DMS53 treated with DMSO at 0.1 percent for 48 hours (cell line): ENCODE measurements around the gene PASK.
A peak's percentile ranks its signal among the peaks of the same experiment; 100 is the strongest.
"Not testable (repeated sequence)": the region's sequence is repeated elsewhere in the genome, so short reads cannot be mapped to it uniquely, and the experiment has no call there.

Experiments used
- DNase-seq: peaks from one replicate; lab custom pipeline; 2025; ENCODE audit not compliant: unreplicated experiment; lab: John Stamatoyannopoulos, UW

The PASK gene

DNA sequence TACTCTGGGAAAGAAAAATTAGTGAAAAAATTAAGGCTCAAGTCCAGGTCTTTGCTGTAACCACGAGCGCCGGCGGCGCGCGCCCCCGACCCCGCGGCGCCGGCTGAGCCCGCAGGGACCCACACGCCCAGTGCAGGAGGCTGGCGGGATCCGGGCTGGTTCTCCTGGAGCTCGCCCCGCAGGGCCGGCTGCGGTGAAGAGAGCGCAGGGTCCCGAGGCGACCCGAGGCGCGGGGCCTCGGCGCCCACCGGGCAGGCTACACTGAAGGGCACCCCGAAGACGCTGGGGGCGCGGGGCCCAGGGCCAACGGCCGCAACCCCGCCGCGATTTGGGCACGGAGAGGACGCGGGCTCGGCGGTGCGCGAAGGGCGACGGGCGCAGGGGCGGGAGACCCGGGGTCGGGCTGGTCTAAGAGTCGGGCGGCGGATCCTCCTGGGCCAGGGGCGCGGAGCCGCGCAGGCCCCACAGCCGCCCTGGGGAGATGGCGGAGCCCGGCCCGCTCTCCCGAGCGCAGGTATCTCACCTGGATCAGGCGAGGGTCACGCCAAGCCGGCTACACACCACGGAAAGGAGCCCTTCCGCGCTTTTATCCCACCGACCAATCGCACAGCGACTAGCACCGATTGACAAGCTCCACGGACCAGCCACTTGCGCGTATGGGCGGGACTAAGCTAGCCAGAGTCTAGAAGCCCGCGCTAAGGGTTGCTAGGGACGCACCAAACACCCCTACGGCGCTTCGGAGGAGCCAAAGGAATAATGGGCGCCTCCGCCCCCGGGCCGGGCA lies at the start of gene PASK:
PASK (minus strand) TSS at position 582 of the 784 bp plus-strand sequence. CDS start 6,440 bp downstream, outside the sequence.
- peak; percentile 93 for DNase-seq

DNA sequence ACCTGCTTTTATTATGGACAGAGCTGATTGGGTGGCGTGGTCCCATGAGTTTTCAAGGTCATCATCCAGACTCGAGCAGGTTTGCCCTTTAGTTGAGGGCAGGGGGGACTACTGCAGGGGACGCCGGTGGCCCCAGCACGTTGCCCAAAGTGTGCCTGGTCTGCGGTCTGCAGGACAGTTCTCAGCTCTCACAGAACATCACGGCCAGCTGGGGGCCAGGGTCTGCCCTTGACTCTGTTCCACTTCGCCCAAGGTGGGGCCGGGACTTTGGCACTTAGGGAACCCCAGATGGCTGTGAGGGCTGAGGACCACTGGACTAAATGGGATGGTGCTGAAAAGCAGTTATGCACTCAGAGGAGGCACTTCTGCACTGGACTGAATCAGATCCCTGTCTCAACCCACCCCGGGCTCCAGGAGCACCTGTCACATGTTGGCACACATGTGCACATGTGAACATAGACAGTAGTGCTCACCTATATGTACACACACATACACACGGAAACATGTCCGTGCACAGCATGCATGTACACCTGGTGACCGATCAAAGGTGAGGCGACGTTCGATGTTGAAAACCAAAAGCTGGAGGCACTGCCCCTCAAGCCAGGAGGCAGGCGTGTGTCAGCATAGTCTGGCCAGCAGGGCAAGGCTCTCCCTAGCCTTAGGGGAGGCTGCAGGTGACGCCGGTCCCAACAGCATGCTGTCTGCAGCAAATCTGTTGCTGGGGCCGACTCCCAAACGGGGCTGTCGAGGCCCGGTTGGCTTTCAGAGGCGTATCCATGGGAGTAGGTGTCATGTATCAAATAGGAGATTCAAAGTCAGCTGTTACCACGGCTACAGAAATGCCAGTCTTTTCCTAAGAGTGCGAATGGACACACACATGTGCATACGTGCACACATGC lies 49.4 kb upstream of the PASK start:
- no peak for DNase-seq

DNA sequence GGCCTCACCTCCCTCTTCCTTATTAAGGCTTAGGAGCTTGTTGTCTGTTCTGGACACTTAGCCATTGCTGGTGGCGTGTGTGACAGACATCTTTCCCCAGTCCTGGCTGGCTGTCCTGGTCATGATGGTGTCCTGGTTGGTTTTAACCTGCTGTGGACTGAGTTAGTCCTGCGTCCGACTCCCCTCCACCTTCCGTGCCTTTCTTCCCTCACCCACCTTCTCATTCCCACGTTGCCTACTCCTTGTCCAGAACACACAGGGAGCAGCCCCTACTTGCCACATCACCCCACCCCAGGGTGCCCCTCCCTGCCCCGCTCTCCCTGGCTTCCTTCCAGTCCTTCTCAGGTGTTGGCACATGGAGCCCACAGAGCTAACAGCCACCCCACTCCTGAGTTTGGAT lies 48.7 kb upstream of the PASK start:
- no peak for DNase-seq

DNA sequence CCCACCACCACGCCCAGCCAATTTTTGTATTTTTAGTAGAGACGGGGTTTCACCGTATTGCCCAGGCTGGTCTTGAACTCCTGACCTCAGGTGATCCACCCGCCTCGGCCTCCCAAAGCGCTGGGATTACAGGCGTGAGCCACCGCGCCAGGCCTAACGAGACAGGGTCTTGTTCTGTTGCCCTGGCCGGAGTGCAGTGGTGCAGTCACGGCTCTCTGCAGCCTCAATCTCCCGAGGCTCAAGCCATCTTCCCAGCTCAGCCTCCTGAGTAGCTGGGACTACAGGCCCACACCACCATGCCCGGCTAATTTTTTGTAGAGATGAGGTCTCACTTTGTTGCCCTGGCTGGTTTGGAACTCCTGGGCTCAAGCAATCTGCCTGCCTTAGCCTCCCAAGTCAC lies 48.0 kb upstream of the PASK start:
- not testable (repeated sequence) for DNase-seq

DNA sequence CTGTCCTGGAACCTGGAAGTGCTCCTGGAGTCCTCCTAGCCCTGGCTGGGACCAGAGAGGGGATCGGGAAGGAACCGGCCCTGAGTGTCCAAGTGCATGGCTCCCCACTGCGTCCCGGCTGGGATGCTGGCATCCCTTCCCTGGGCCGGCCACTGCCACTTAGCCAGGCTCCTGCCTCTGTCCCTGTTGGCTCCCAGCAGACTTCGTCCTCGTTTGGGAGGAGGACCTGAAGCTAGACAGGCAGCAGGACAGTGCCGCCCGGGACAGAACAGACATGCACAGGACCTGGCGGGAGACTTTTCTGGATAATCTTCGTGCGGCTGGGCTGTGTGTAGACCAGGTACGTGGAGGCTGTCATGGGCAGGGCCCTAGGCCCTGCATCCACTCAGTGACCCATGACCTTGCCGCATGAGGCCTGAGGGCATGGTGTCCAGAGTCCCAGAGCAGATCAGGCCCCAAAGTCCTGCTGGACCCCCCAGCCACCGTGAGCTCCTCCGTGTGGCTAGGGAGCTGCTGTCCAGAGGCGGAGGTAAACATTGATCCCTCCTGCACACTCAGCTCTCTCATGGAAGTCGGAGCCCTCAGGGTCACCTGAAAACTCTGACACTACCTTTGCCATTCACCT lies 46.3 kb upstream of the PASK start:
- no peak for DNase-seq

DNA sequence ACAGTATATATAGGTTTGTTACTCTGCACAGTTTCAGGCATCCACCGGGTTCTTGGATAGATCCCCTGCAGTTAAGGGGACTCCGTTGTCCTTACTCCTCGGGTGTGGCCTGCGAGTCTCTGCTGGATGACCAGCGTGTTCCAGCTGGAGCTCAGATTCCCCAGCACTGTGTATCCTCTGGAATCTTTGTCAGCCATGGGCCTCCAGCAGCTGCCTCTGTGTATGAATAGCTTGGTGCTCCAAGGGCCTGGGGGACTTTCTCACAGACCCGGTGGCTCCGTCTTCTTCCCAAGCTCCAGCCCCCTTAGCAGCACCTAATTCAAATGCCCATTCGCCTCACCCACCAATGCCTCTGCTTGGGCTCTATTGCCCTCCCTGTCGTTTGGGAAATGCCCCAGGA lies 45.5 kb upstream of the PASK start:
- no peak for DNase-seq

DNA sequence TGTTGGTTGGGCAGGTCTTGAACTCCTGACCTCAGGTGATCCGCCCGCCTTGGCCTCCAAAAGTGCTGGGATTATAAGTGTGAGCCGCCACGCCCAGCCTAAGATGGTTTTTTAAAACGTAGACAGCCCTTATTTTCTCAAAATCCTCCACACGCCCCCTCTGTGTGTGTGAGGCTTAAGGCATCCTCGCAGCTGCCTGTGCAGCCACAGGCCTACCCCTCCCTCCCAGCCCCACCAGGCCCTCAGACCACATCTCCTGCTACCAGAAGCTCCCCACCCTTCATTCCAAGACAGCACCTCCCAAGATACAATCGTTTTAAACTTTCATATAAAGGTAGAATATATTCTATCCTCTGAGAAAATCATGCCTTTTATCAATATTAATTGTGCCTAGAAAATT lies 44.0 kb upstream of the PASK start:
- no peak for DNase-seq

DNA sequence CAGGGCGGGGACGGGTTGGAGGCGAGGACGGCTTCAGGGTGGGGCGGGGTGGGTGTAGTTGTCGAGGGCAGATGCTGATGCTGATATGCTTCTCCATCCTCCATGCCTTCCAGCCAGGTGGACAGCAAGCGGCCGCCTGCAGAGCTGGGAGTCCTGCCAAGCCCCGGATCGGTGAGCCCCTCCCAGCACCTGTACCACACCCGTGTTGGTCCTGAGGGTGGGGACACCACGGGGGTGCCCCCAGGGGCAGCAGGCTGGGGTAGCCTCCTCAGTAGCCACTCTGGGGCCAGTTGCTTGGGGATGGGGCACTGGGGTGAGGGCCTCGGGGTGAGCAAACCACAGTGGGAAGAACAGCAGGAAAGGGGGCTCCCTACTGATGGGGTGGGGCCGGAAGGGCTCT lies 41.8 kb upstream of the PASK start:
- no peak for DNase-seq

DNA sequence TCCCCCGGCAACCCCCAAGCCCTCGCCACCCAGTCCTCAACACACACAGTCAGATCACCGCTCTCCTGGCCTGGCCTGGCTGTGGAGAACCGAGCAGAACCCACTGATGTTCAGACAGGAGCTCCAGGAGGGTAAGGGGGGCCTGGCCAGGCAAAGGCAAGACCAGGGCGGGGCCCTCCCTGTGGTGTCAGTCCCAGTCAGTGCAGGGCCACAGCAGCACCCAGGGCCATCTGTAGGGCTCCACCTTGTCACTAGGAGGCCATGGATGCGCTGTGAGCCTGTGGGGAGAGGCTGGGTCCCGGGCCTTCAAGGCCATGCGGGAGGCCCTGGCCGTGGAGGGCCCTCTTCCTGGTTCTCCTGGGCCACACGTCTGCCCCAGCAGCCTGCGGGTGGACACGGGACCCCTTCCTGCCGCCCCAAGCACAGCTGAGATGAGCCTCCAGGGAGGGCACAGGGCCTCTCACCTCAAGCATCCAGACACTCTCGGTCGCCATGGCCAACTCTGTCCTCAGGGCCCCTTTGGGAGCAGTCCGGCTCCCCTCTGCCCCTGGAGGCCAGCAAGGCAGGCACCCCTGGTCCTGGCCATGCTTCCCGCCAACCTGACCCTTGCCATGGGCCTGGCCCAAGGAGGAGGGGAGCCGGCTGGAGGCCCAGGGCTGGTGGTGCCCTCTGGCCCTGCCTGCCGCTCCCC lies 41.2 kb upstream of the PASK start:
- DNase-seq = no peak

DNA sequence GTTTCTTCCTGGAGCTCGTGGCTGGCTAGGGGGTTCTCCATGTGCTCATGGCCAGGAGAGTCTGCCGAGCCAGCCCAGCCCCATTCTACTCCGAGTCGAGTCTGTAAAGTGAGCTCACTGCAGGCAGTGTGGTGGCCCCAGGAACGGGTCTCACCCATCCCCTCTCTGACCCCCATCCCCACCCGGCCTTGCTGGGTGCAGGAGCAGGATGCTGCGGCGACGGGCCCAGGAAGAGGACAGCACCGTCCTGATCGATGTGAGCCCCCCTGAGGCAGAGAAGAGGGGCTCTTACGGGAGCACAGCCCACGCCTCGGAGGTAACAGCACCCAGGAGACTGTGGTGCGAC lies 40.6 kb upstream of the PASK start:
- no peak for DNase-seq

DNA sequence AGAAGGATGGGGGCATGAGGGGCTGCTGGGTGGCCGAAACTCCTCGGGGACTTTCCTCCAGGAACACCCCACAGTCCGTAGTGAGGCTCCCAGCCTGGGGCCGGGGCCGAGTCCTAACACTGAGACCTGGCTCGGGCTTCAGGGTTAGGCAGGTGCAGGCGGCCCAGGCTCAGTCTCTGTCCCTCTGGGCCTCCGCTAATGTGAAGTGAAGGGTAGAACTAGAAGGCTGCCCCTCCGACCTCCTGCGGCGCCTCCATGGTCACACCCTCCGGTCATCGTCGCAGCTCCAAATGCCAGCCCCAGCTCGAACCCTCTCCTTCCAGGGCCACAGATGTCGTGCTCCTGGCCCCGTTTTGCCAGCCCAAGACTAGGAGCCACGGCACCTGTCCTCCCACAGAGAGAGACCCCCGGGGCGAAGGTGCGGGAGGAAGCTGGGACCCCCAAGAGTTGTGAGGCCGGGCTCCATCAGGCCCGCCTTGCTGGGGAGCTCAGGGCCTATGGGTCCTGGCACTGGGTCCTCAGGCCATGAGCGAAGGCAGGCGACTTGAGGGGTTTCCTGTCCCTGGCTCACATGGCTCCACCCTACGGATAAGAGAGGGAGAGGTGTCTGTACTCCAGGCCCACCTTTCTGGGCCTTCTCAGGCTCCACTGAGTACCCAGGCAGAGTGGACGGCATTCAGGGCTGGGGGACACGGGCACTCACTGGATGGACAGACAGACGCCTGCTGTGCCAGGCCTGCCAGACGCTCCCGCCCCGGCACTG lies 40.0 kb upstream of the PASK start:
- DNase-seq = no peak

DNA sequence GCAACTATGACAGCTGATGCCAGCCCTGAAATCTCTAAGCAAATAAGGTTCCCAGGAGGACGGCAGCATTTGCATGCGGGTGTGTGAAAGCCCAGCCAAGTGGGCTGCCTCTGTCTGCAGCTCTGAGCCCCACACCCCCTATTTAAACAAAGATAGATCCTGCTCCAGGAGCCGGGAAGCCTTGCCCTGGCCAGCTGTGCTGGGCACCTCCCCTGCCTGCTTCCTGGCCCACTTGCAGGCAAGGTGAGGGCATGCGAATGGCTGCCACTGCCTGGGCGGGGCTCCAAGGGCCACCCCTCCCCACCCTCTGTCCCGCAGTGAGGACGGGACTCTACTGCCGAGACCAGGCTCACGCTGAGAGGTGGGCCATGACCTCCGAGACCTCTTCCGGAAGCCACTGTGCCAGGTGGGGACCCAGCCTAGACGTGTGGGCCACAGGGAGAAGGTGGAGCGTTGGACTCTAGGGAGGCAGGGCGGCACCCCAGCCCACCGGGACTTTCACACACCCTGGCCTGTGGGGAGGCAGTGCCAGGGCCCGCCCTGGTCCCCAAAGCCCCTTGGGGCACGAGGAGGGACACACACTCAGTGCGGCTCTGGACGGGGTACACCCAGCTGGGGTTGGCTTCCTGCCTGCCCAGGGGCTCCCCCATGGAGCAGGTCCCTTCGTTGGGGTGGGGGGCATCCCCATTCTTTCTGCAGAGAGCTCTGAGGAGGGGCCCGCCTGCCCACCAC lies 39.3 kb upstream of the PASK start, which contains the start of gene ANO7:
ANO7 (plus strand) TSS at position 317 of the 732 bp plus-strand sequence. CDS start 1,387 bp downstream, outside the sequence.
- DNase-seq = peak; percentile 24

DNA sequence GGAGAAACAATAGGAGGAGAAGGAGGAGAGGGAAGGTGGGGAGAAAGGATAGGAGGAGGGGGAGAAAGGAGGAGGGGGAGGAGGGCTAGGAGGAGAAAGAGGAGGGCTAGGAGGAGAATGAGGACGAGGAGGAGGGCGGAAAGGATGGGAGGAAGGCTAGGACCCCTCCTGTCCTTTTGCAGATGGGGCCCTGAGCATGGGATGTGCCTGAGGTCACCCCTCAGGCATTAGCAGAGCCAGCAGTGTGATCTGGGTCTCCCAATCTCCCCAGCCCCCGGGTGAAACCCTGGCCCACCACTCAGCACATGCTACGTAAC lies 38.6 kb upstream of the PASK start:
- DNase-seq = no peak

DNA sequence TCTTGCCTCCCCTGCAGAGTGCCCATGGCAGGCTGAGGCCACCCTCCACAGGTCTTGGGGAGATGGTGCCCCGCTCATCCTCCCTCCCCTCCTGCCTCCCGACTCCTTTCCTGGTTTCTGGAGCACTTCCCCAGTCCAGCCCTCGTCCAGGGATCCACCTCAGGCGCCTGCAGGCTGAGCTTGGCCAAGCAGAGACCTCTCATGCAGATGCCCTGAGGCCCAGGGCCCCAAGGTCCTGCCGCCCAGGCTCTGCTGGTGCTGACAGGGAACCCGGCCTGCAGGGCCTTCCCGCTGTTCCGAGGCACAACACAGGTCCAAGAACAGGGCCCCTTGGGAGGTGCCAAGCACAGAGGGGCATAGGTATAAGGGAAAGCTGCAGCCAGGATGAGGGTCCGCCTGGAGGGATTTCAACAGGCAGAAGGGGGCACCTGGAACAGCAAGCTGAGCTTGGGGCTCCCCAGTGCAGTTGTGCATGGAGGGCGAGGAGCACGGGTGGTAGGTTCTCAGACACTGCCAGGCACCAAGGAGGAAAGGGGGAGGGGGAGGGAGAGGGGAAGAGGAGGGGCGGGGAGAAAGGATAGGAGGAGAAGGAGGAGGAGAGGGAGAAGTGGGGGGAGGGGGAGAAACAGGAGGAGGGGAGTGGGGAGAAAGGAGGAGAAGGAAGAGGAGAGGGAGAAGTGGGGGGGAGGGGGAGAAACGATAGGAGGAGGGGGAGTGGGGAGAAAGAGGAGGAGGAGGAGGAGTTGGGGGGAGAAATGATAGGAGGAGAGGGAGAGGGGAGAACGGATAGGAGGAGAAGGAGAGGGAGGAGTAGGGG lies 38.0 kb upstream of the PASK start:
- no peak for DNase-seq

DNA sequence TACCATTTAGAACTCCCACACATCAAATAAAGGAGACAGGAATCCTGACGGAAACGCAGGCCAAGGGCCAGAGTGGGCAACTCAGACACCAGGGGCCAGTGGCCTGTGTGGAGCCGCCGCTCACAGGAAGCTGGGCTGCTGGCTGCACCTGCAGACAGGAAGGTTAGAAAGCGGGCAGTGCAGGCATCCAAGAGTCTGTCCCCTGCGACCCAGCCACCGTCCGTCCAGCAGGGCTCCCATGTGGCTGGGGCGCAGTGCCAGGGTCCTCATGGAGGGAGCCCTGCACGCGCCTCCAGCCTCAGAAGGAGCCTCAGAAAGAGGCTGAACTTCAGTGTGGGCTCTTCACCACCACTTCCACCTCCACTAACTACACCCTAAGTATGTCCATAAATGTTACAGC lies 36.7 kb upstream of the PASK start:
- DNase-seq = no peak

DNA sequence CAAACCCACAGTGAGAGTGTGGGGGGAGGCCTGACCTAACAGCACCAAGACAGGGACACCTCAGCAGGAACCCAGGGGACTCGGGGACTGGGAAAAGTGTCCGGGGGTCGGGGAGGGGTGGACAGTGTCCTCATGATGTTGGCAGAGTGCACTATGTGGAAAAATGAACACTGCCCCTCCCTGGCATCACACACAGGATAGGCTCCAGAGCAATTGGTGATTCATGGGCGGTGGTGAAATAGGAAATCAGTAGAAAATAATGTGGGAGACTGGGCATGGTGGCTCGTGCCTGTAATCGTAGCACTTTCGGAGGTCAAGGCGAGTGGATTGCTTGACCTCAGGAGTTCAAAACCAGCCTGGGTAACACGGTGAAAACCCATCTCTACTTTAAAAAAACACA lies 35.6 kb upstream of the PASK start:
- no peak for DNase-seq

DNA sequence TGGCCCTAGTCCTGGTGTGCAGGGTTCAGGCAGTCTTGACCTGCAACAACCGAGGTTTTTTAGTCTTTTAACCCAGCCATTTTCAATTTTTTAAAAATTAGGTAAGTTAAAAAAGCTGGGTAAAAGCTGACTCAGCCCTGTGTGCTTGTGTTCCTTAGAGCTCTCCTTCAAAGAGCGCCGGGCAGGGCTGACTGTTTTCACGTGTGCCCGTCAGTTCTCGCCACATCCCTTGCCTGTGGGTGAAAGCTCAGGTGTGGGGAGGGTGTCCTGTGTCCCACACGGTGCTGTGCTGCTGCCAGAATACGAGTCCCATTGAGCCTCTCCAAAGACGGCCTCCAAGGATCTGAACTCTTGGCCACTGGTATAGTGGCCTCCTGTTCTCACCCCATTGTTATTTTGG lies 33.9 kb upstream of the PASK start:
- DNase-seq = no peak

DNA sequence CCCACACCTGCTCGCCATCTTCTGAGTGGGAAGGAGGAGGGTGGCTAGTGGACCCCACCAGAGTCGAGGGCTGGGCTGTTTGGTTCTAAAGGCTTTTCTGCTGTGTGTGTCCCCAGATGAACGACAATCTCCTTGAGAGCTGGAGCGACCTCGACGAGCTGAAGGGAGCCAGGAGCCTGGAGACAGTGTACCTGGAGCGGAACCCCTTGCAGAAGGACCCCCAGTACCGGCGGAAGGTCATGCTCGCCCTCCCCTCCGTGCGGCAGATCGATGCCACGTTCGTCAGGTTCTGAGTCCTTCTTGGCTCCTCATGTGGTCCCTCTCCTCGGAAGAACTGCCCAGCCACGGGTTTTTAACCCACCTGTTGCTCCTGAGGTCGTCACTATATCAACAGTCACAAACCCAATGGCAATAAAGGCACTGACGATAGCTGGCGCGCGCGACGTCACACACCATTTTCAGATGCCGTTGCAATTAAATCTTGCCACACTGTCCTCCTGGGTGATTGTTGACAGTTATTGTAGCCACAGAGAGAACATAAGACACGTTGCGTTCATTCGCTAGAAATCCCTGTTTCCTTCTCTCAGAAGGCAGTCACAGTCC lies 33.4 kb upstream of the PASK start:
- no peak for DNase-seq

DNA sequence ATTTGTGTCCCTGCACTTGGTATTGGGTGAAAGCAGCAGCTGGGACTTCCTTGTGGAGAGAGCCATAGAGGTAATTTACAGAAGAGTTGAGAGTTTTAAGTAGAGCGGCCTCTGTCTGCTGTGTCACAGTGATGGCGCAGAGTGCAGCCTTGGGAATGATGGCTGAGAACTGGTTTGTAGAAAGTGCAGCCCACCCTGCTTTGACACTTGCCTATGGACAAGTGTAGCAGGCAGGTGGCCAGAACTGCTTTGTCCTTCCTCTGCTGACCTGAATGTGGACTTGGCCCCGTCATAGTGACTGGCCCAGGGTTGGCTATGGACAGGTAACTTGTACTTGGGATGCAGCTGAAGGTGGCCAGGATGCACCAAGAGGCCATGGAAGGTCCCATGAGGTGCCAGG lies 32.9 kb upstream of the PASK start:
- DNase-seq = no peak
